Effector CD8-positive, alpha-beta T cell (primary cell): ENCODE data around the gene DOK1.

Experiments
- DNase-seq: peaks from one replicate; lab custom pipeline; 2025; lab: John Stamatoyannopoulos, UW

The DOK1 gene

DNA sequence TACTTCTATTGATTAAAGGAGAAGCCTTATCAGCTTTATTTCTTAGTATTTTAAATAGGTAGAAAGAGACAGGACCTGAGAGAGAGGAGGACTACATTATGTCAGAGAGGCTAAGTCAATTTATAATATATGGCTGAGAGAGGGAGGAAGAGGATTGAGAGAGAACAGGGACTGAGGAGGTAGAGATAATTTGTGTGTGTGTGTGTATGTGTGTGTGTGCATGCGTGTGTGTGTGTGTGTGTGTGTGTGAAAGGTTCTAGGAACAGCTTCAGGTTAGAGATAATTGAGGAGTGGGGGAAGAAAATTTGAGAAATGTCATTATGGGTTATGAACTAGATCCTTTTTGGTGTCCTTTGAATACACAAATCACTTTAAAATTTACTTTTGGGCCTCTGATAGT is 15.2 kb downstream of the DOK1 start:
- DNase-seq: no peak

GRCh38 chr2:74571058-74571457 is 16.5 kb downstream of the DOK1 start:
- DNase-seq: no peak

- DNase-seq: no peak
Measured at GRCh38 chr2:74572178-74572925, 17.8 kb downstream of the DOK1 start.

DNA sequence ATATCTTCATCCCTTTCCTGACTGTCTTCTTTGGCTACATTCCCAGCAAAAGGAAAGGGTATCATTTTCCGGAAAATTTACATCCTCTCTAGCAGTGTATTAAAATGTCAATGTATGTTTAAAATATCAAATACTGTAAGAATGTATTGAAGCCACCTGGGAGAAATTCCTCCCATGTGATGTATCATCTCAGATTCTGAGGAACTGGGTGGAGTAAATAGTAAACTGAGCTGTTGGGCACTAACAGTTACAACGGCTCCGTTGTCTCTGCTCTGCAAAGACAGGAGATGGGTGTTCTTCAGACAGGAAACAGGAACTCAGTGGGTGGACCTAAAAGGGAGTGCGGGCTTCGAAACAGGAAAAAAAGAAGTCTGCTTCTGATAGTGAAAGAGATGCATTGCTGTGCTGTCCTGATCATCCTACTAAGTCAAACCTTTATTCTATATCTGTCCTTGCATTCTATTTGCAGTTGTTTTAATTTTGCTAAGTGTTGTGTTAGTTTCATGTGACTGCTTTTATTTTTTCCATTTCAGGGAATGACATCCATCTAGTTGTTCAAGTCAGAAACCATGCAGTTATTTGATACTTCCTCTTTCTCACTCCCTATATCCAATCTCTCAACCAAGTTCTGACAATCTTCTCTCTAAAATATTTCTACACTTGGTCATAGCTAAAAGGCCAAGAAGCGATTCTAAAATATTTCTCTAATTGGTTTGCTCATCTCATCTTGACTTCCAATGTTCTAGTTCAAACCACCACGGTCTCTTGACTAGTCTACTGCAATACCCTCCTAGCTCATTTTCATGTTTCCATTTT is 19.4 kb downstream of the DOK1 start:
- DNase-seq: no peak

DNA sequence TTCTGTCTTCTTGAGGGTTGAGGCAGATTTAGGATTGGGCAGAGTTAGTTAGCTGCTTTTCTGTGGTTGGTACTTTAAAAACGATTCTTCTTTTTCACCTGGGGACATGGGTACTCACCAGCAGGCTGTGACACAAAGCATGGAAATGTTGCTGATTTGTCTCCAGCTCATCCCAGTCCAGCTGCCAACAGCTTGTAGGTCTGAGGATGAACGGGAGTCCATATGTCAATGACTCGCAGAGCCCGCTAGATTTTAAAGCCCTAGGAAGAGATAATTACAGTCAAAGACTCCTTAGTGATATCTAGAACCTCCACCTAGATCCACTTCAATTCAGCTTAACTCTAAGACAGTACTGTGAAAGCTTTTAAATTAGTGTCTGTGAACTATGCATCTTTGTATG is 20.8 kb downstream of the DOK1 start:
- no peak for DNase-seq

GRCh38 chr2:74576211-74576862 is 21.8 kb downstream of the DOK1 start:
- no peak for DNase-seq

DNA sequence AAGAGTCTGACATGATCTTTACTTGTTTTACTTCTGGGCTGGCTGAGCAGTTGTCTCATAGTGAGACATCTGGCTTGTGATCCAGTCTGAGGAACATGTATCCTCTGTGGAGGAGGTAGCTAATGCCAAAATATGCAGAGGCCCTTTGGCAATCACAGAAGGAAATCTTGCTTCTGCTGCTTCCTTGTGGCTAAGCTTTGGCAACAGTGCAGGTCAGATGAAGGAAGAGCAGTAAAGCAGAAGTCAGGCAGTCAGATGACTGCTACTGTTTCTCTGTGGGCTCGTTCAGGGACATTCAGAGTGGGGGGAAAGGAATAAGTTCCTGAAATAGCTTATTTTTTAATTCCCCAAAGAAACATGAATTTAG is 22.3 kb downstream of the DOK1 start:
- no peak for DNase-seq

DNA sequence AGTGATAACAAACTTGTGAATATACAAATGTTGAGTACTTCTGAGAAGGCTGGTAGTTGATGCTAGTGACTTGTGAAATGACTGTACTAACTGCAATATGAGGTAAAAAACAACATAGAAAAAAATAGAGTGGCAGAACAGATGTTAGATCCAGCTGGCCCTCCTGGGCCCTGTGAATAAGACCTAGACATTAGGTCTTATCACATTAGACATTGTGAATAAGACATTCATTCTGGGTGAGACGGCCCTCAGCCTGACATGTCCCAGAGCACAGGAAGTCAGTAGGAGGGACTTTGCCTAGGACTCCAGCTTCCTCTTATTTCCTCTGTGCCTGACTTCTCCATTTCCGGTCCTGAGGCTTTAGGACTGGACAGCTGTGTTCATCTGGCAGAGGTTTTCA is 22.9 kb downstream of the DOK1 start:
- no peak for DNase-seq

DNA sequence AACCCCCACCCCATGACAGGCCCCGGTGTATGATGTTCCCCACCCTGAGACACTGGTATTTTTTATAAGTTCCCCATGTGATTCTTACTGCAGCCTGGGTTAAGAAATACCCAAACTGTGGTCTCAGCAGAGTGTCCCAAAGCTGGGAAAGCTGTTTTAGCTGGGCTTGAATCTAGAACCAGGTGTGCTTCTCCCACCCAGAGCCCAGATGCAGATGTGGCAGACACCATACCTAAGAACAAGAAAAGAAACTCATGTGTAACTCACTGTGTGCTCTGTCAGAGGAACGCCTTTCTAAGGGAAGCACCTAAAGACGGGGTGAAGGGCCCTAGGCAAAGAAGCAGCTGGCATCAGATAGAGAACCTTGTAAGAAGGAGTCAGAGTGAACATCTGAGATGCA is 23.9 kb downstream of the DOK1 start:
- DNase-seq: no peak

- no peak for DNase-seq
Measured at GRCh38 chr2:74581463-74581862, 26.9 kb downstream of the DOK1 start.

- no peak for DNase-seq
Measured at GRCh38 chr2:74582184-74582583, 27.7 kb downstream of the DOK1 start.

- DNase-seq: no peak
Measured at GRCh38 chr2:74583504-74583903, 29.0 kb downstream of the DOK1 start.

DNA sequence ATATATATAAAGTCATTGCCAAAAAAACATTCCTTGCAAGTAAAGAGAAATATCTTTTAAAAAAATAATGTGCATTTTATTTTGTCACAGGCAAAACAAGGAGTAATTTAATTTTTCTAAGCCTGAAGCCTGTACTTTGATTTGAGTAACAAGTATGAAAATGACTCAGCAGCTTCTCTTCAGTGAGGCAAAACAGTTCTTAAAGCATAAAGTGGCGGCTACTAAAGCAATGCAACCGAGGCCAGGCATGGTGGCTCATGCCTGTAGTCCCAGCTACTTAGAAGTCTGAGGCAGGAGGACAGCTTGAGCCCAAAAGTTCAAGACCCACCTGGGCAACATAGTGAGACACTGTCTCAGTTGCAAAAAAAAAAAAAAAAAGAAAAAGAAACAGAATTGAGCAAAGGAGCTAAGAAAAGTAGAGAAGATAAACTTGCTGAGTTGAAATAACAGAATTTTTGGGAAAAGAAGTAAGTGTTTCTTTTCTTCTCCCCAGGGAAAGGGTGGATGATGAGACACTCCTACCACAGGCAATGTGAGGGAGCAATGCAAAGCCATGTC is 29.6 kb downstream of the DOK1 start:
- no peak for DNase-seq

DNA sequence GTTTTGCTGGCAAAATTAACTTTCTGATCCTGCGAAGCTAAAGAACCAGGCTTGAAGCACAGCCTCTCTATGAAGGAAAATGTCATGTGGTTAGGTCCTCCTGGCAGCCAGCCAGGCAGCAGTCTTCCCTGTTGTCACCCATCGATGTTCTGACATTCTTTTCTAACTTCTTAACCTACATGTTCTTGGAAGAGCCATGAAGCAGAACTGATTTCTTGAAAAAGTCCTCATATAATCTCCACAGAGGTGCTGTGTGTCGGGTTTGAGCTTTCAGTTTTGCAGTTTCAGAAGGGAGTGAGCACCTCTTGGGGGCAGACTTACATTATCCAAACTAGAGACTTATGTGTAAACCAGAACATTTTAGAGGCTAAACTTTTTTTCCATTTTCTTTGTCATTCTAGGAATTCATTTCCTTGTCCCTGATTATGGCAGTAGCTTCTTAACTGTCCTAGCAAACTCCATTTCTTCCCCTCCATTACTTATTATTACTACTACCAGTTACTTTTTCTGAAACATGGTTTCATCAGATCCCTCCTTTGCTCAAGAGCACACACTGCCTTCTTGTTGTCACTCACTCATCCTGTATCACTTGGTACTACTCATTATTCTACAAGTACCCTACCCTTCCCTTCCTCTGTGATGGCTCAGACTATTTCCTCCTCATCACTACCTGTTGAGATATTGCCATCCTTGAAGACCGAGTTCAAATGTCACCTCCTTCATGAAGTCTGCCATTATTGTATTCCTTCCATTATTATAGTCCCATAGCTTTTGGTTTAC is 31.1 kb downstream of the DOK1 start:
- no peak for DNase-seq

DNA sequence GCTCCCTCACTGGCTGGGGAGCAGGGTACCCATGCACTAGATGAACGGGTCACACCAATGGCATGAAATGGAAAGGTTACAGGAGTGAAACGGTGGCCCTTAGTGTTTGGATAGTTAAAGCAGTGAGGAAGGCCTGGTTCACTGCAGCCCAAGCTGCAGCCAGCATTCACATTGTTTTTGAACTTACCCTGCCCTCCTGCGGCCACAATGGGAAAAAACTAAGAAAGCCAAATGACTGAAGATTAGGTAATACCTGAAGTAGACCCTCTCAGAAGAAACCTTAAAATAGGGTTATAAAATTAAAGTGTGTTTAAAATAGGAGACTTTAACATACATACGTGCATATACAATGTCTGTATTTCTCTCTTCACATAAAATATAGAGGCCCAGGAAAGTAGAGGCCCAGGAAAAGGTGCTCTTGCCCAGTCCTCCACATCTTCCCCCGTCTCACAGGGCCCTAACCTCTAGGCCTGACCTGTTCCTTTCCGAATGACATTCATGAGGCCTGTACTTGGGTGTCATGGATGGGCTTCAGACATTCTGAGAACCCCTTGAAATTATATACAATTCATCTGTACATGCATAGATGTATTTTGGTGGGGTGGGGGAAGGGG is 33.3 kb downstream of the DOK1 start:
- peak; percentile 30 for DNase-seq

- no peak for DNase-seq
Measured at GRCh38 chr2:74588664-74589063, 34.1 kb downstream of the DOK1 start.

GRCh38 chr2:74593826-74594772 is 39.6 kb downstream of the DOK1 start:
- DNase-seq: no peak

- no peak for DNase-seq
Measured at GRCh38 chr2:74596584-74596983, 42.1 kb downstream of the DOK1 start.

GRCh38 chr2:74597410-74597809 is 42.9 kb downstream of the DOK1 start:
- no peak for DNase-seq

- no peak for DNase-seq
Measured at GRCh38 chr2:74599676-74600075, 45.2 kb downstream of the DOK1 start.
